SJSA1 (cell line): Measurements from ENCODE around the gene TBX6. TPM values are rescaled to one million over a fixed set of nuclear protein-coding genes. Genes with fewer than 3 reads are reported as not detected.
"Not testable (repeated sequence)": the region's sequence is repeated elsewhere in the genome, so short reads cannot be mapped to it uniquely, and the experiment has no call there.

ENCODE experiments used
- DNase-seq, 2 experiments: peaks; one replicate each; pipeline ENCODE4 v3.0.0-alpha.2; 2015 to 2020; ENCODE audit warnings: low spot score in 2 of 2, low read depth in 1 of 2
- H3K27ac ChIP-seq: fragments of 250-450 bp; sonication (Bioruptor Pico); 2 replicates; pipeline ENCODE4 v1.5.1; 2020; ENCODE audit warnings: mild to moderate bottlenecking, moderate library complexity
- H3K27me3 ChIP-seq: fragments of 250-450 bp; sonication (Bioruptor Pico); replicated peaks from 2 replicates; pipeline ENCODE4 v1.5.1; 2020; ENCODE audit warnings: mild to moderate bottlenecking, moderate library complexity
- H3K36me3 ChIP-seq: fragments of 250-450 bp; sonication (Bioruptor Pico); 2 replicates; pipeline ENCODE4 v1.5.1; 2020; ENCODE audit warnings: mild to moderate bottlenecking
- H3K4me1 ChIP-seq: fragments of 250-450 bp; sonication (Bioruptor Pico); replicated peaks from 2 replicates; pipeline ENCODE4 v1.6.1; 2021; ENCODE audit warnings: mild to moderate bottlenecking
- H3K4me3 ChIP-seq: fragments of 250-450 bp; sonication (Bioruptor Pico); 2 replicates; pipeline ENCODE4 v1.5.1; 2020; ENCODE audit warnings: mild to moderate bottlenecking
- H3K9me3 ChIP-seq: fragments of 250-450 bp; sonication (Bioruptor Pico); replicated peaks from 2 replicates; pipeline ENCODE4 v1.5.1; 2020; ENCODE audit warnings: mild to moderate bottlenecking
- total RNA-seq: library from RNA; depleted of rRNA; stranded (reverse); fragments of >200 nt; shearing (Covaris generic); gene quantifications from 2 replicates; pipeline ENCODE4 v1.2.3, GENCODE V29; 2014; rRNA removed

TBX6 gene, protein sequence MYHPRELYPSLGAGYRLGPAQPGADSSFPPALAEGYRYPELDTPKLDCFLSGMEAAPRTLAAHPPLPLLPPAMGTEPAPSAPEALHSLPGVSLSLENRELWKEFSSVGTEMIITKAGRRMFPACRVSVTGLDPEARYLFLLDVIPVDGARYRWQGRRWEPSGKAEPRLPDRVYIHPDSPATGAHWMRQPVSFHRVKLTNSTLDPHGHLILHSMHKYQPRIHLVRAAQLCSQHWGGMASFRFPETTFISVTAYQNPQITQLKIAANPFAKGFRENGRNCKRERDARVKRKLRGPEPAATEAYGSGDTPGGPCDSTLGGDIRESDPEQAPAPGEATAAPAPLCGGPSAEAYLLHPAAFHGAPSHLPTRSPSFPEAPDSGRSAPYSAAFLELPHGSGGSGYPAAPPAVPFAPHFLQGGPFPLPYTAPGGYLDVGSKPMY
- not detected in 2 replicates for total RNA-seq

DNA sequence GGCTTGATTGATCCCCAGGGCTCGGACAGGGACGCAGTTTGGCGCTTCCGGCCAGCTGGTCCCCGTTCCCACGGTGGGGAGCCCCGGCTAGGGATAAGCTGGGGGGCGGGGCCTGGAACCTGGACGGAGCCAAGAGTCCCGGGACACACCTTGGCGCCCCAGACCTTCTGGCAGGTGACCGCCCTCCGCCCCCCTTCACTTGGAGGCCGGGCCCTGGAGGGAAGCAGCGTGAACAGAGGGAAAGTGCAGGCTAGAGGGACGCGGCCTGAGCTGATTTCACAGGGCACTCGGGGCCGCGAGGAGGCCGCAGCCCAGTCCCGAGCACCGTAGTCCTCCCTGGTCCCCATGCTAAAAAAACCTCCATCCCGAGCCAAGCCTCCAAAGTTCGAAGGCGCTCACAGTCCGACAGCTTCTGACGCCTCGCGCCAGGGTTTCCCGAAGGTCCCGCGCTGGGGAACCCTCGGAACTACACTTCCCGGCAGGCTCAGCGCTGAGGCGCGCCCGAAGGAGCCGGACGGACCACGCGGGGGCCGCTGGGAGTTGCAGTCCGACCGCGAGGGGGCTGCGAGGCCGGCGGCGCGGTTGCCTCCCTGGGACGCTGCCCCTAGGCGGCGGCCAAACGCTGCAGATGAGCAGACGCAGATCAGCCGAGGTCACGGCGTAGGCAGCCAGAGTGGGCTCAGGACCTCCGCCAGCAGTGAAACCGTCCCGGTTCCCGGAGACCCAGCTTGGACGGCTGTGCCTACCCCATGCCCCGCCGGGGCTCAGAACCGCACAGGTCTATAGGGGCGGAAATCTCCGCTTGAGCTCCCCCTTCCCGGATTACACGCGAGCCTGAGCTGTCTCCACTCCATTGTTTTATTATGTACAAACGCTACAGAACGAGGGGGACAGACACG is at the start of gene TBX6:
TSS of gene TBX6 (minus strand) at position 451 of the 899 bp plus-strand sequence. CDS start 731 bp downstream, outside the sequence.
- H3K27me3 ChIP-seq, result no peaks in the 10 kb centered on the region
- peaks cover 5% of the 10 kb centered on the region for H3K9me3 ChIP-seq
- H3K4me3 ChIP-seq, result peak within 1 kb of the TSS; percentile 37
- H3K27ac ChIP-seq, result no peak within 1 kb of the TSS; the same call in 1 of the 2 replicates
- H3K4me1 ChIP-seq, result peaks cover 23% of the 10 kb centered on the region
- peak; percentile 88 to 93 for DNase-seq
- 0 out of 2 replicates have a peak, but pooled peaks cover 12% of the 10 kb centered on the region for H3K36me3 ChIP-seq

DNA sequence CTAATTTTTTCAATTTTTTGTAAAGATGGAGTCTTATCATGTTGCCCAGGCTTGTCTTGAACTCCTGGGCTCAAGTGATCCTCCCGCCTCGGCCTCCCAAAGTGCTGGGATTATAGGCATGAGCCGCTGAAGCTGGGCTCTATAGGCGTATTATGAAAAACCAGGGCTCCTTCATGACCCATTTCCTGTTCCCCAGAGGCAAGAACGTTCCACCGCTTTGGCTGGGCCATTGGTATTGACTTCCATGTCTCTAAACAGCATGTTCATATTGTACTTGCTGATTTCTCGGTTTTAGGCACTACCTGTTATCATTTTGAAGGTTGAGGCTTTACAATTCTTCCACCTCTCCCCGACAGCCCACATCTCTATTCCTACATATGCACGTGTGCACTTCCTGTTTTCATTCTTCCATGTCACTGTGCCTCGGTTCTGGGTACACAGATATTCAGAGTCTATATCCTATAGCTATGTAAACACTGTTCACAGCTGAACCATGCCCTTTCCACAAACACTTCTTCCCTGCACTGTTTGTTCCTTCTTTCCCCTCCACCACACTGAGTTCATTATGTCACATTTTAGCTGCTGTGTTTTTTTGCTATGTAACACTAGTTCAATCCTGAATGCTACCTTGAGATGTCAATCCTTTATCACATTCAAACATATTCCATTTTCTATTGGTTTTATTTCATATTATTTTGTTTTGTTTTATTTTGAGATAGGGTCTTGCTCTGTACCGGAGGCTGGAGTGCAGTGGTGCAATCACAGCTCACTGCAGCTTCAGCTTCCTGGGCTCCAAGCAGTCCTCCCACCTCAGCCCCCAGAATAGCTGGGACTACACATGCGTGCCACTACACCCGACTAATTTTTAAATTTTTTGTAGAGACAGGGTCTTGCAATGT is 48.1 kb upstream of the TBX6 start:
- Histone ChIP-seq H3K9me3 (no peaks in the 10 kb centered on the region), H3K4me1 (no peaks in the 10 kb centered on the region)
- no peak for DNase-seq

DNA sequence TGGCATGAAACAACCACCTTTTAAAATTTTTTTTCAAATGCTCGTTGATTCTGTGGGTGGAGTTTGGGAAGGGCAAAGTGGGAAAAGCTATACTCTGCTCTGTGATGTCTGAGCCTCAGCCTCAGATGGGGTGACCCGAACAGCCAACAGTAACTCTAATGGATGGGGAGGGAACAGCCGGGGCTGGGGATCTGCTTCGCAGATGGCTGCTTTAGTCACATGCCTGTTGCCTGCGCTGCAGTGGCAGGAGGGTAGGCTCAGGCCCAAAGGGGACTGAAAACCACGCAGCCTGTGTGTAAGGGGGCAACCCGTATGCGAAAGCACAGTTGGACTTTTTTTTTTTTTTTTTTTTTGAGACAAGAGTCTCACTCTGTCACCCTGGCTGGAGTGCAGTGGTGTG is 46.2 kb upstream of the TBX6 start:
- H3K4me1 ChIP-seq, result no peaks in the 10 kb centered on the region
- no peak overlapping the region for H3K4me3 ChIP-seq
- H3K27me3 ChIP-seq, result no peaks in the 10 kb centered on the region
- H3K27ac ChIP-seq, result no peak overlapping the region
- no peaks in the 10 kb centered on the region for H3K36me3 ChIP-seq
- no peaks in the 10 kb centered on the region for H3K9me3 ChIP-seq
- no peak for DNase-seq

More for the DNA sequence above, 48.1 kb upstream of the TBX6 start:
- H3K4me3 ChIP-seq, result no peak overlapping the region
- no peaks in the 10 kb centered on the region for H3K36me3 ChIP-seq
- H3K27ac ChIP-seq, result no peak overlapping the region
- no peaks in the 10 kb centered on the region for H3K27me3 ChIP-seq

DNA sequence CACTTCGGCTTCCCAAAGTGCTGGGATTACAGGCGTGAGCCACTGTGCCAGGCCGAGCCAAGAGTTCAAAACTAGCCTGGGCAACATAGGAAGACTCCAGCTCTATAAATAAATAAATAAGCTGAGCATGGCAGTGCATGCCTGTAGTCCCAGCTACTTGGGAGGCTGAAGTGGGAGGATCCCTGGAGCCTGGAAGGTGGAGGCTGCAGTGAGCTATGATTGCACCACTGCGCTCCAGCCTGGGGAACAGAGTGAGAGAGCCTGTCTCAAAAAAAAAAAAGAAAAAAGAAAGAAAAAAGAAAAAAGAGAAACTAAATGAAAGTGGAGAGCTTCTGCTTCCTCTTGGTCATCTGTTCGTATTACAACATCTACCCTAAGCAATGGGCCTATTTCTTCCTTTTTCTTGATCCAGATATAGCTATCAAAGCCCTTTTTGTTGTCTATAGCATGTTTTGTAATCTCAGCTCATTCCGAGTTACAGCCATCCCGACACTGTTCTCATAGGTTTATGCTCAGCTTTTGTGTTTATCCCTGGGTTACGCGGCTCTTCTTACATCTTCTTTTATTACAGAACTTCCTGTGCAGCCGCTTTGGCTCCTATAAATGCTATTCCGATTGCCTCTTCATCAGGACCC is 45.4 kb upstream of the TBX6 start:
- H3K27ac ChIP-seq, result no peak overlapping the region
- H3K36me3 ChIP-seq, result no peaks in the 10 kb centered on the region
- H3K4me3 ChIP-seq, result no peak overlapping the region
- H3K4me1 ChIP-seq, result no peaks in the 10 kb centered on the region
- H3K9me3 ChIP-seq, result no peaks in the 10 kb centered on the region
- H3K27me3 ChIP-seq, result no peaks in the 10 kb centered on the region
- DNase-seq, result no peak

DNA sequence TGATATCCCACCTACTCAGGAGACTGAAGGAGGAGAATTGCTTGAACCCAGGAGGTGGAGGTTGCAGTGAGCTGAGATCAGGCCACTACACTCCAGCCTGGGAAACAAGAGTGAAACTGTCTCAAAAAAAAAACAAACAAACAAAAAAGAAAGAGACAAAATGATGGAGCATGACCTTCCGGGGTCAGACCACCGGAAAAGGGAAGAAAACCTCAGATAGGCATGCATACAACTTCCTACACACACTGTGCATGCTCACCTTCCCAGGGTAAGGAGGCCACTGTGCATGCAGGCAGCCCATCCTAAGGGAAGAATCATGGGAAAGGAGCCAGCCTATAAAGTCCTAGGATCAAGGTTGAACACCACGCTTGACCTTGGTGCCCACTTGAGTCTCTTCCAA is 40.9 kb upstream of the TBX6 start:
- DNase-seq, result no peak
- Histone ChIP-seq H3K27me3 (no peaks in the 10 kb centered on the region), H3K9me3 (no peaks in the 10 kb centered on the region; the same call in 1 of the 2 replicates), H3K36me3 (no peaks in the 10 kb centered on the region), H3K4me3 (no peak overlapping the region), H3K4me1 (no peaks in the 10 kb centered on the region), H3K27ac (no peak overlapping the region)

DNA sequence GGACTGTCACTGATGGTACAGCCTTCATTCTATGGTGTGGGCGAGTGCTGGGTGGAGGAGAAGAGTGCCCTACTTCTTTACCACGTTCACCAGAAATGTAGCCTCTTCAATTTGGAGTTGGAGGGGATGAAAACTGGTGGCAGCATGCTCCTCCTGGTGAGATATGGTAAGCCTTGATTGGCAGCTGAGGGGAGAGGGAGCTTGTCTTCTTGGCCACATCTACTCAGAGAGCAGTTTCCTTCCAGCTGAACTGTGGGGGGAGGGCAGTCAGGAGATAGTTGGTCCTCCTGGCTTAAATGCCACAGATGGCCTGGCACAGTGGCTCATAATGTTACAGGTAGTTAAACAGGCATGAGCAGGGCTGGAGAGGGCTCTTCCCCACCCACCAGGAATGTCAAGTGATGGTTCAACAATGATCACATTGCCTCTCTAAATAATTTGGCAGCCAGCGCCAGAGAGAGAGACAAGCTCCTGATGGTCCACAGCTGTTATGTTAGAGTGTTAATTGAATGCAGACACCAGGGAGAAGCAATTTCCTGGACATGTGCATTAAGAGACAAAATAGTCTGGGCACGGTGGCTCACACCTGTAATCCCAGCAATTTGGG is 40.2 kb upstream of the TBX6 start:
- Histone ChIP-seq H3K4me1 (no peaks in the 10 kb centered on the region), H3K9me3 (no peaks in the 10 kb centered on the region; the same call in 1 of the 2 replicates), H3K27me3 (no peaks in the 10 kb centered on the region), H3K27ac (no peak overlapping the region), H3K36me3 (no peaks in the 10 kb centered on the region), H3K4me3 (no peak overlapping the region)
- no peak for DNase-seq

DNA sequence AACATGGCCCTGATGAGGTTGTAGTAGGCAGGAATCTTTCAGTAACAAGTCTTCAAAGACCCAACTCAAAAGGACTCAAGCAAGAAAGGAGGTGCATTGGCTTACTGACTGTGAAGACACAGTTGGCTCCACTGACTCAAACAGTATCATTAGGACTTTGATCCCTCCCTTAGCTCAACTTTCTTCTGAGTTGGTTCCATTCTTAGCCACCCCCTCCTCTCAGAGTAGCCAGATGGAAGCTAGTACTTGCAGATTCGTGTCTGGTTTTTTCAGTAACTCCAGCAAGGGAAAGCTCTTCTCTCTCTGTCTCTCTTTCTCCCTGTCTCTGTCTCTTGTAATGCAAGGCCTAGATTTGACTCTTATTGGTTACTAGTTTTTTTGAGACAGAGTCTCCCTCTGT is 36.3 kb upstream of the TBX6 start:
- no peak overlapping the region for H3K4me3 ChIP-seq
- no peaks in the 10 kb centered on the region; the same call in 1 of the 2 replicates for H3K9me3 ChIP-seq
- DNase-seq, result no peak
- no peaks in the 10 kb centered on the region for H3K36me3 ChIP-seq
- H3K27ac ChIP-seq, result no peak overlapping the region
- H3K27me3 ChIP-seq, result no peaks in the 10 kb centered on the region
- H3K4me1 ChIP-seq, result peaks cover 5% of the 10 kb centered on the region

DNA sequence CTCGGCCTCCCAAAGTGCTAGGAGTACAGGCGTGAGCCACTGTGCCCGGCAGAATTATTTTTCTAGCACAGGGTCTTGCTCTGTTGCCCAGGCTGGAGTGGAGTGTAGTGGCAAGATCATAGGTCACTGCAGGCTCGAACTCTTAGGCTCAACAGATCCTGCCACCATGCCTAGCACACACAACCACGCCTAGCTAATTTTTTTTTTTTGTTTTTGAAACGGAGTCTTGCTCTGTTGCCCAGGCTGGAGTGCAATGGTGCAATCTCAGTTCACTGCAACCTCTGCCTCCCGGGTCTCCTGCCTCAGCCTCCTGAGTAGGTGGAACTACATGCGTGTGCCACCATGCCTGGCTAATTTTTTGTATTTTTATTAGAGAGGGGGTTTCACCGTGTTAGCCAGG is 34.0 kb upstream of the TBX6 start:
- H3K4me3 ChIP-seq, H3K9me3 ChIP-seq, H3K36me3 ChIP-seq, H3K27me3 ChIP-seq, H3K27ac ChIP-seq, DNase-seq: not testable (repeated sequence)
- peaks cover 14% of the 10 kb centered on the region for H3K4me1 ChIP-seq

DNA sequence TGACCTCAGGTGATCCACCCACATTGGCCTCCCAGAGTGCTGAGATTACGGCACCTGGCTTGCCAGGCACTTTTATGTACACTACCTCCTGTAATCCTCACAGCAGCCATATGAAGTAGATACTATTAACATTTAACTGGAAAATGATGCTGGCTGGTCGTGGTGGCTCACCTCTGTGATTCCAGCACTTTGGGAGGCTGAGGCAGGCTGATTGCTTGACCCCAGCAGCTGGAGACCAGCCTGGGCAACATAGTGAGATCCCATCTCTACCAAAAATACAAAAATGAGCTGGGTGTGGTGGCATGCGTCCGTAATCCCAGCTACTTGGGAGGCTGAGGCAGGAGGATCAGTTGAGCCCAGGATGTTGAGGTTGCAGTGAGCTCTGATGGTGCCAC is 33.3 kb upstream of the TBX6 start:
- H3K27ac ChIP-seq, result no peak overlapping the region
- no peak for DNase-seq
- no peaks in the 10 kb centered on the region for H3K9me3 ChIP-seq
- no peaks in the 10 kb centered on the region for H3K36me3 ChIP-seq
- no peak overlapping the region for H3K4me3 ChIP-seq
- no peaks in the 10 kb centered on the region for H3K27me3 ChIP-seq
- H3K4me1 ChIP-seq, result peaks cover 14% of the 10 kb centered on the region

DNA sequence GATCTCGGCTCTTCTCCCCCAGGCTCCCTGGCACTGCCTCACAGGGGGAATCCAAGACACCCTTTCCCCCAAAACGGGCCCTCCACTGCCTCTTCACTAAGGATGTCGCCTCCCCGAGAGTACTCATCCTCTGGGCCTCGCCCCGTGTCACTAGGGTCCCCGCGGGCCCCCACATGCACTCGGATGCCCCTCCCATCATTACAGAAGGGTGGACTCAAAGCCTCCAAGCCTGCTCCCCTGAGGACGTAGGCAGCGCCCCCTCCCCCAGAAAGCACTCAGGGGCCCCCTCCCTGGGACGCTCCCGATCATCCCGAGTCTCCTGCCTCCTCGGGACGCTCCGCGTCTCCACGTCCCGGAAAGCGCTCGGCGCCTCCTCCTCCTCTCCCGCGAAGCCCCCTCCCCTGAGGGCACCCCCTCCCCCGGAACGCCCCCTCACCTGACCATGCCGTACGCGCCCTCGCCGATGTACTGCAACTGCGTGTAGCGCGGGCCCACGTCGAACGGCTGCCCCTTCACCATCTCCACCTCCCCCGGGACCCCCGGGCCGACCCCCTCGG is 31.0 kb upstream of the TBX6 start:
- Histone ChIP-seq H3K27me3 (no peaks in the 10 kb centered on the region), H3K27ac (no peak overlapping the region), H3K4me1 (peaks cover 14% of the 10 kb centered on the region), H3K4me3 (peak overlapping the region; percentile 55), H3K9me3 (no peaks in the 10 kb centered on the region), H3K36me3 (peaks cover 5% of the 10 kb centered on the region; the same call in 1 of the 2 replicates)
- no peak for DNase-seq

DNA sequence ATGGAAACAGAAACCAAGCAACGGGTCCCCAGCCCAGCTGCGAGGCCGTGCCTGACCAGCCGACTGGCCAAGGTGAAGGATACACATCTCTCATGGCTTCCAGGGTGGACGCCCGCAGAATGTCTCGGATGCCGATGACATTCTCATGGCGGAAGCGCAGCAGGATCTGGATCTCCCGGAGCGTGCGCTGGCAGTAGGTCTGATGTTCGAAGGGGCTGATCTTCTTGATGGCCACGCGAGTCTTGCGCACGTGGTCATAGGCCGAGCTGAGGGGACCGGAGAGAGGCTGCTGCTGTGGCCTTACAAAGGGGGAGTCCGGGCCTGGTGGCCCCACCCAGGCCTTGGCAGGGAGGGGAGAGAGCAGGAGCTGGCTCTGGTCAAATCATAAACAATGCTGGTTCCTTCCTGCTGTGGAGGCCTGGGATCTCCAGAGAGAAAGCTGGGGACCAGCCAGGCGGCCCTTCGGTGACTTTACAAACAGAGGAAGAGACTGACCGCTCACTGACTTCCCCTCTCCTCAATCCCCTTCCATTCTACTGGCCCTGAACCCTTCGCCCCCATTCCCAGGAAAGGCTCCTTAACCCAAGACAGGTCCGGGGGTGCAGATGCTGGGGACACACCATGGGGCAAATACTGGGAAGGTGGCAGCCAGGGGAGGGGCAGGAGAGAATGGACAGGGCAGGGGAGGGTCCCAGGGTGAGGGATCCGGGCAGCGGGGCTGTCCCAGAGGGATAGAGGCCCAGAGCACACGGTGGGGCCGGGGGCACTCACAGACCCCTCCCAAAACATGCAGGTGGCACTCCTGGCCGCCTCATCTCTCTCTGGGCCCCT is 30.2 kb upstream of the TBX6 start:
- no peak for DNase-seq
- Histone ChIP-seq H3K9me3 (no peaks in the 10 kb centered on the region), H3K27ac (no peak overlapping the region), H3K4me1 (peaks cover 14% of the 10 kb centered on the region), H3K27me3 (no peaks in the 10 kb centered on the region), H3K36me3 (peaks cover 9% of the 10 kb centered on the region; the same call in 1 of the 2 replicates), H3K4me3 (peak overlapping the region; percentile 55)
